Mucosa of gallbladder (tissue), 1 donor: ENCODE results near the gene SRSF5. TPM values are rescaled to one million over a fixed set of nuclear protein-coding genes. Genes with fewer than 3 reads are reported as not detected.
"Not testable (repeated sequence)": the region's sequence is repeated elsewhere in the genome, so short reads cannot be mapped to it uniquely, and the experiment has no call there.

Experiments used
- DNase-seq: peaks from one replicate; pipeline ENCODE4 v3.0.0-alpha.2; 2020; ENCODE audit warnings: low spot score
- total RNA-seq: library from RNA; stranded (reverse); gene quantifications from one replicate; pipeline ENCODE4 v1.2.1, GENCODE V29; 2021
- donor health status: DM: no; HTN: no; CAD: no.

The SRSF5 gene
- total RNA-seq, 1 donor from 2014 or later, result 343 TPM

DNA sequence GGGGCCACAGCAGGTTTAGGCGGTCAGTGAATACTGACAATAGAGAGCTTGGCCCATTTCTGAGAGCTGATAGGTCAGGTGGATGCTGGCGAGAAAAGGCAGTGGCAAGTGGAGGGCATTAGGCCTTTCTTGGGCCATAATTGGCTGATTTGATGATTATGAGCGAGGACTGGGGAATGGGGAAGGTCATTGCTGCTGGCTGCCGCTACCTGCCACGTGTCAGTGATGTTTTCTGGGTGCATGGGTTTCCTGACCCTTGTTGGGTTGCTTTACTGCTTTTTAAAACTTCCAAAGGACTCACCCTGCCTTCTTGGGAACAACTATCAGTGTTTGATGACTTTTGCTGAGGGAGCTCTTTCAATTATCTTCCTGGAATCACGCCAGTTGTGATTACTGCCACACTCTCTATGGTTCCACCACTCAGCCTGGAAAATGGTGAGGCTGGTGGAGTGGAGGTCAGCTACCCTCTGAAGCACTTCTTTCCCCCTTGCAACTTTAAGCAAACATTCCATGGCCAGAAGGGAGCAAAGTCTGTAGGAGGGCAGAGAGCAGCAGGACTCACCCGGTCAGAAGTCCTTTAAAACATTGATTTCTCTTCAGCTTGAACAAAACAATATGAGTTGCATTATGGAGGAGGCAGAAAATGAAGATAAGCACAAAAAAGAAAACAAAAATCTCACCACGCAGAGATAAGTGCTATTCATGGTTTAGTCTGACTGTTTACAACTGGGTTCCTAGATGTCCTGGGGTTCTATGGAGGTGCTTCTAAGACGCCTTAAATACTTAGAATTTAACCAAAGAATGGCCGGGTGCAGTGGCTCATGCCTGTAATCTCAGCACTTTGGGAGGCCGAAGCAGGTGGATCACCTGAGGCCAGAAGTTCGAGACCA, 42.2 kb downstream of the SRSF5 start:
- DNase-seq, result peak; percentile 68

DNA sequence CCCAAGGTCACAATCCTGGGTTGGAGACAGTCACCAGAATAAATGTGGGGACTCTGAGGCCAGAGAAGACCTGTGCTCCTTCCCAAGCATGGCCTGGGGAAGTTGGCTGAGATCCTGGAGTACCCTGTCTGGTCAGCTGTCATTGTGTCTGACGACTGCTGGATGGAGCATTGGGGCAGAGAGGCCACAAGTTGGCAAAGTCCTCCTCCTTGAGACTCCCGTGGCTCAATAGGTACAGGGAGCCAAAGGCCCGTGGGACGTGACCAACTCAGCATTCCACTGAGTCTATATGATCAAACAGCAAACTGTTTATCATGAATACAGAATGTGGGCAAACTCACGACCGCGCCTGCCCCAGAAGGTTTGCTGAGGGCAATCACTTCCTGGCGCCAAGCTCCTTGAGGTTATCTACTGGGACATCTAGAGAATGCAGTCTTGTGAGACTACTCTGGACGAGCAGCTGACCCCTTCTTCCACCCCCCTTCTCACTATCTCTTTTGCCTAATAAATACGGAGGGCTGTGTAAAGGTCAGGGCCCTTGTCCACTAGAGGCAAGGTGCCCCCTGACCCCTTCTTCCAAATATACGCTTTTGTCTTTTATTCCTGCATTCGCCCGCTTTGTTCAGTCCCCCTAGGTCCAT, 44.4 kb downstream of the SRSF5 start:
- no peak for DNase-seq

DNA sequence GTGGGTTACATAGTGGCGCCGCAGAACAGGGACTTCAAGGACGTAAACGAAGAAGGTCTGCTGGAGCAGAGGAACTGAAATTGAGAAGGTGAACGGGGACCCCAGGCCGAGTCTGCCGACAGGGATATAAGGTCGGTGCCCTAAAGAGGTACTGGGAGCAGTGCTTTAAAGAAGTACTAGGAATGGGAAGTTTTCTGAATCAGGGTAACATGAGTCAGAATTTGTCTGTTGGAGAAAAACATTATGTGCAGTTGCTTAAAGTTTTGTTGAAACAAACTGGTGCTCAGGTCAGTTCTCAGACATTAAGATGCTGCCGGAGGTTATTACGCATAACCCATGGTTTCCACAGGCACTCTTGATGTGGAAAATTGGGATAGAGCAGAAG, 44.9 kb downstream of the SRSF5 start:
- DNase-seq, result no peak

DNA sequence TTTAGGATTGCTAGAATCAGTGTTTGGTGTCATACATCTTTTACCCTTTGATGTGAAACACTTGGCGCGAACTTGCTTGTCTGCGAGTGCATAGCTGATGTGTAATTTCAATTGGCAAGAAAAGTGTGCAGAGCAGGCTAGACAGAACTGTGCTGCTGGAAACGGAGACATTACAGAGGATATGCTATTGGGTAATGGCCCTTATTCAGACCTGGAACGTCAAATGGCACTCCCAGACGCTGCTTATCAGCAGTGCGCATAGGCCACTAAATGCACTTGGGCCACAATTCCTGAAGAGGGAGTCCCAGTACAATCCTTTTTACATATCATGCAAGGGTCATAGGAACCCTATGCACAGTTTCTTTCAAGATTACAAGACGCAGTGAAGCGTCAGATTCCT, 45.8 kb downstream of the SRSF5 start:
- DNase-seq, result no peak

DNA sequence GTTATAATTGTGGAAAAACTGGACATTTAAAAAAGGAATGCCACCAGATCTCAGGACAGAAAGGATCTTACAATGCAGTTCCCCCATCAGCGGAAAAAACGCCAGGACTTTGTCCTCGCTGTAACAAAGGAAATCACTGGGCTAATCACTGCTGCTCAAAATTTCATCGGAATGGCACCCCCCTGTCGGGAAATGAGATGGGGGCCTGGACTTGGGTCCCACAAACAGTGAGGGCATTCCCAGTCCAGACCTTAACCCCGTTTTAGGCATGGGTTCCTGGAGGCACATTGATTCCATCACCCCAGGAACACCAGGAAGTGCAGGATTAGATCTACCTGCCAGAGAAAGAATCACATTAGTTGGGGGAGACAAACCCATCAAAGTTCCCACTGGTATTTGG, 46.4 kb downstream of the SRSF5 start:
- not testable (repeated sequence) for DNase-seq

DNA sequence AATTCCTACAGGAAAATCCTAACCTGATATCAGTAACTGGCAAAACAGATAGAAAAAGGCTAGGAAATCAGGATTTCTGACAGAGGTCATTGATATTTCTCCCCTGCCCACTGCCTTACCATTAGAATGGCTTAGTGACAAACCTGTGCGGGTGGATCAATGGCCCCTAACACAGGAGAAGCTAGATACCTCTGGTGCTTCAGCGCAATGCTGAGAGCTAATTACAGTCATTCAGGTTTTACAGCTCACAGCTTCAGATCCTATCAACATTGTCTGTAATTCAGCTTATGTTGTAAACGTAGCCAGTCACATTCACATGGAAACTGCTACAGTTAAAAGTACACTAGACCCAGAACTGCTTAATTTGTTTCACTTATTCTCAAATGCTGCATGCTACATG, 47.5 kb downstream of the SRSF5 start:
- peak; percentile 2 for DNase-seq

DNA sequence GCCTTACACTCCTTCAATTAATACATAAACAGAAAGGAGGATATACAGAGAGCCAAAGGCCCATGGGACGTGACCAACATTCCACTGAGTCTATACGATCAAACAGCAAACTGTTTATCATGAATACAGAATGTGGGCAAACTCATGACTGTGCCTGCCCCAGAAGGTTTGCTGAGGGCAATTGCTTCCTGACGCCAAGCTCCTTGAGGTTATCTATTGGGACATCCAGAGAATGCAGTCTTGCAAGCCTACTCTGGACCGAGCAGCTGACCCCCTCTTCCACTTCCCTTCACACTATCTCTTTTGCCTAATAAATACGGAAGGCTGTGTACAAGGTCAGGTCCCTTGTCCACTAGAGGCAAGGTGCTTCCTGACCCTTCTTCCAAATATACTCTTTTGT, 48.6 kb downstream of the SRSF5 start:
- DNase-seq, result peak; percentile 6

DNA sequence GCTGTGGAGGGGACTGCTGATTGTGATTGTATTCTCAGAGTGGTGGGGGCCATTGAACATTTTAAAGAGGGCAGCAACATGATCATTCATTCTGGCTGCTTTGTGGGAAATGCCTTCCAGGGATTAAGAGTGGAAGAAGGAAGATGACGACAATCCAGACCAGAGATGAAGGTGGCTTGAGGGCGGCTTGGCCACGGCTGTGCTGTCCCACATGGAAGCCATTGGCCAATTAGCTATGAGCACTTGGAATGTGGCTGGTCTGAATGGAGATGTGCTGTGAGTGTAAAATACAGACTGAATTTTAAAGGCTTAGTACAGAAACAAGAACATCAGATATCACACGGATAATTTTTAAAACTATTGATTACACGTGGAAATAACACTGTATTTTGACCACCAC, 49.3 kb downstream of the SRSF5 start:
- DNase-seq, result no peak

DNA sequence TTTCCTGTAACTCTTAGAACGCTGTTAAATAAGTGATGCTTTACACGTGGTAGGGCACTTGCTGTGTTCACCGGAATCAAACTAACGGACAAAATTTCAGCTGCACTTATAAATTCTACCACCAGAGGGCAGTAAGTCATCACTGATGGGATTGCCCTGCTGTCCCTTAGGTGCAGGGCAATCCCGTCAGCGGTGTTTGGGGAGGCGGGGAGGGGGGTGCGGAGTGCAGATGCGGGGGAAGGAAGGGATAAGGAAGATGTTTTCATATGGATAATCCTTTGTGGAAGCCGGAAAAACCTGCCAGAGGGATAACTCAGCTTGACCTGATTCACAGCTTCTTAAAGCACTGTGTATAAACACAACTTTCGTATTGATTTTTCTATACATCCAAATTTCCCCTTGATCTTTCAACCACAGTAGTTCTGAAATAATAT, 51.8 kb downstream of the SRSF5 start:
- DNase-seq, result peak; percentile 67

DNA sequence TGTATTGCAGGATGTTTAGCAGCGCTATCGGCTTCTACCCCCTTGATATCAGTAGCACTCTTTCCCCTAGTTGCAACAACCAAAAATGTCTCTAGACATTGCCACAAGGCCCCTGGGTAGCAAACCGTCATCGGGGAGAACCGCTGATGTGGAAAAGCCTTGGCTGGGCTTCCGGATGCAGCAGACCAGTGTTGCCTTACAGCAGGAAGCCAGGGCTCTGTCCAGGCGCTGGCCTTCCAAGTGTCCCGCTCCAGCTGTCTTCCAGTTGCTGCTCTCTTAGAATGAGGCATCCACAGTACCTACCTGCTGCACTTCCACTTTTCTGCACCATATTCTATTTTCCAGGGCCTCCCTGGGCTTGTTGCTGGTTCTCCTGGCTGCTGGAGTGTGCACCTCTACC, 52.7 kb downstream of the SRSF5 start:
- DNase-seq, result no peak

DNA sequence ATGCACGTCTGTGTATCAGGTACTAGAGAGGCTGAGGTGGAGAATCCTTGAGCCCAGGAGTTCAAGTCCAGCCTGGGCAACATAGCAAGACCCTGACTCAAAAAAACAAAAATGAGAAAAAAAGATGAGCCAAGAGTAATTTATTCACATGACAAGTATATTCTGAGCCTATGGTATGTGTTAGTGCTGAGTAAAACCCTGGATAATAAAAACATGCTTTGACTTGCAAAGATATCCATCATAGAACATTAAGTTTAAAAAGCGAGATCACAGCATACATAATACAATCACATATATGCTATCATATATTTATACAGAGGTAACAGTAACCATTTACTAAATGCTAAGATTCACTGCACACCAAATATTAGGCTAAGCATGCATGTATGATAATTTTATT, 54.0 kb downstream of the SRSF5 start:
- no peak for DNase-seq

Other genes starting within 250 kb of the SRSF5 start
- not detected for gene CCDC177, start 192.3 kb upstream of the SRSF5 start, total RNA-seq
- 85.1 TPM for gene SUSD6, start 155.5 kb upstream of the SRSF5 start, total RNA-seq
- 0.86 TPM for gene SLC10A1, start 30.1 kb downstream of the SRSF5 start, total RNA-seq
- gene SMOC1, start 112.3 kb downstream of the SRSF5 start, total RNA-seq, result 3.1 TPM